ENCODE data around the gene RGS13.
"Not testable (repeated sequence)": the region's sequence is repeated elsewhere in the genome, so short reads cannot be mapped to it uniquely, and the experiment has no call there.

Gene RGS13

DNA sequence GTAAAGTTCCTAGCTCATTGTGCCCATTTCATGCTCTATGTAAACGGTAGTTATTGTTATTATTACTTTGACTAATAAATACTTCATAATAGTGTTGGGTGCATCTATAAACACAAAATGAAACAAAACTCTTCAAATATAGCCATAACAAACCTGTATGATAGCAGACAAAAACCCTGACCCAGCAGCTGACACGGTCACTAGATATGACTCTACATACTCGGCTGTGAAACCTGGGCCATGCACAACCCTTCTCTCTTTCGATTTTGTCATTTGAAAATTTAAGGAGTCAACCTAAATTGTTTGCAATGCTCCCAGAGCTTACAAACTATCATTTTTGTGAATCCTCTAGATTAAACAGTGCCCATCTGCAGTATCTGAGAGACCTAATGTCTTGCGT is 8.0 kb upstream of the RGS13 start:
- no peak for DNase-seq

DNA sequence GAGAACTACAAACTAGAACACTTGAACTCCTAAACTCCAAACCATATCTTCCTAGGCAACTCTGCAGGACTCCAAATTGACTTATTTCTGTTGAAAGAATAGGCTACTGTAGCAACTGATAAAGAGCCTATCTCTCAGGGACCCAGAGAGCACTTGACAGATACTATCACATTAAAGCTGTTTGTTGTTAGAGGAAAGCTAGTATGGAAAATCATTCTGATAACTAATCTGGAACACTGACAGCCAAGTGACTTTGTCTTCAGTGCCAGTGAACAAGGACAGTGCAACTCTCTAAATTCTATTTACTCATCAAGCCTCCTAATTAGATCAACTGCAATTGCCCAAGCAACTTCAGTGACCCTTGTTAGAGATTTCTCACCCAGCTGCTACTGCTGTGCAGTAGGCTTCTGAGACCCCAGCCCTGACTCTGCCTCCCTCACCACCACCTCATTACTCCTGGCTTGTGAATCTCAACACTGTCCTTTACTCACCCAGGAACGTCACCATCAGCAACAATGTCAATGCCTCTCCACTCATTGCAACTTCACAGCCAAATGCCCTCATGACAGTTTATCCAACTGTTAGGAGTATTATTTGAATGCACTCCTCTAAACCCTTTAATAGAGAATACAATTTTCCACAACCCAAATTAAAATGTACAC is 7.4 kb upstream of the RGS13 start:
- DNase-seq: no peak

DNA sequence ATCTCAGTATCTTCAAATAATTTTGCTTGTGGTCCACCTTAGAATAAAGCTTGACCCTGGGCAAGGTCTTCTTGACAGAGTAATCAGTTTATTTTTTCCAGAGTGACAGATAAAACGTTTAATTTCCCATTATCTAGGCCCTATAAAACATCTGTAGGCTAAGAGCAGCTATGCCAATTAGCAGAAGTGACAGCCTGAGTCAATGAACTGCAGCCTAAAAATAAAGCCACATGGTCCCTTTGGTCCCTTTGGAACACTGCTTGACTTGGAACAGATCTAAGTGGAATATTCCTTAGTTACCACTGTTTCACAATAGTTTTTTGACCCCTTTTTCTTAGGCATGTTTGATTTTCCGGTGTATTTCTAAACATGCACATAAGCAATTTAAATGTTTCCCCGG is 6.3 kb upstream of the RGS13 start:
- no peak for DNase-seq

DNA sequence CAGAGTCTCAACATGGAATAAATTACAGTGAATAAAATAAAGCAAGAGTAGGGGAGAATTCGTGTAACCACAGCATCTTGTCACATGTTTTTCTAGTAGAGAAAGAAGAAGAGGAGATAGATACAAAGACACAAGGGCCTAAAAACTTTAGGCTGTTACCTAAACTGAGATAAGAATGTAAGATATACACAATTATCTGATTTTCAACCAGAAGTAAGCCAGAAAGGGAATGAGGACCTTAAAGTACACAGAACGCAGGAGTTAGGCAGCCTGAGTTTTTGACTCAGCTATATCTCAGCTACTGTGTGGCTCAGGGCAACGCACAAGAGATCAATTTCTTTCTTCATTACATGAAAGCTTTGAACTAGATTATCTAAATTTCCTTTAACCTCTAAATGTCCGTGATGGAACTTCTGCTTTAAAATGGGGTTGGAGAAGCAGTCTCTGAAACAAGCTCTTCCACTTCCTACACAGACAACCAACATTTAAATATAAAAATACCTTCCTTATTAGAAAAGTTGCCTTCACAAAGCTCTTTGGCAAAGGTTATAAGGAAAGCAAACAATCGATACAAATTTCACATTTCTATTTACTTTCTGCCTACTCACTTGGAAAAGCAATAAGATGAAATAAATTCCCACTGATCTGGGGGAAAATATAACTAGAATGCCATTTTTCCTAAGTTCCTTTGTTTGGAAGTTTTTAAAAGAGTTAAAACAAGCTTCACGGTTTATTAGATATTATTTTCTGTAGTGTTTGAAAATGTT is 5.2 kb upstream of the RGS13 start:
- no peak for DNase-seq

DNA sequence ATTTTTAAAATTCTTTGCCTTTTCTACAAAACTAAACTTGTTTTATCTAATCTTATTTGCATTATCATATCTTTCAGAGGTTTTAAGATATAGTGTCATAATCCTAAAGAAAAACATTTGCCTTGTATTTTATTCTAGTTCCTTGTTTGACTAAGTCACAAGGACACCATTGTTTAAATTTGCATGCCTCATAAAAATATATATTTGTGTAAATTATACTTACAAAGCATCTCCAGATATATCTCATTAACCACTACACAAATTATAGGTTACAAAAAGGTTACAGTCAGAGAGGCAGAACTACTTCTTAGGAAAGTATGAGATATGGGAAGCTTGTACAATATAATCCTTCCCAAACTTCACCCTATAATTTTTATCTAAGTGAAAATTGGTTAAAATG is 4.2 kb upstream of the RGS13 start:
- DNase-seq: no peak

DNA sequence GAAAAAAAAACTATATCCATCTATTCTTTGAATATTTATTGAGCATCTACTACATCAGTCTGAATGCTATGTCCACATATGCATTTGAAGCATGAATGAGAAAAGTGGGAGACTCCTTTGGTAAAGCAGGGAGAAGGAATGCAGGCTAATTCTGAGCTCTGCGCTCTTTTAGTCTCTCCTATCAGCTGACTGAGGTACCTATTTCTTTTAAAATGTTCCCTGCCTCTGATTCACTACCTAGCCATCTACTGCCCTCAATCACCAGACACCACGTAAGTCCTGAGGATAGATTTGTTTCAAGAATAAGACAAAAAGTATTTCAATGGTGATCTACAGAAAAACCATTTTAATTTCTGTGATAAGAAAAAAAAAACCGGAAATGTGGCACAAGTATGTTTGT is 3.8 kb upstream of the RGS13 start:
- no peak for DNase-seq

DNA sequence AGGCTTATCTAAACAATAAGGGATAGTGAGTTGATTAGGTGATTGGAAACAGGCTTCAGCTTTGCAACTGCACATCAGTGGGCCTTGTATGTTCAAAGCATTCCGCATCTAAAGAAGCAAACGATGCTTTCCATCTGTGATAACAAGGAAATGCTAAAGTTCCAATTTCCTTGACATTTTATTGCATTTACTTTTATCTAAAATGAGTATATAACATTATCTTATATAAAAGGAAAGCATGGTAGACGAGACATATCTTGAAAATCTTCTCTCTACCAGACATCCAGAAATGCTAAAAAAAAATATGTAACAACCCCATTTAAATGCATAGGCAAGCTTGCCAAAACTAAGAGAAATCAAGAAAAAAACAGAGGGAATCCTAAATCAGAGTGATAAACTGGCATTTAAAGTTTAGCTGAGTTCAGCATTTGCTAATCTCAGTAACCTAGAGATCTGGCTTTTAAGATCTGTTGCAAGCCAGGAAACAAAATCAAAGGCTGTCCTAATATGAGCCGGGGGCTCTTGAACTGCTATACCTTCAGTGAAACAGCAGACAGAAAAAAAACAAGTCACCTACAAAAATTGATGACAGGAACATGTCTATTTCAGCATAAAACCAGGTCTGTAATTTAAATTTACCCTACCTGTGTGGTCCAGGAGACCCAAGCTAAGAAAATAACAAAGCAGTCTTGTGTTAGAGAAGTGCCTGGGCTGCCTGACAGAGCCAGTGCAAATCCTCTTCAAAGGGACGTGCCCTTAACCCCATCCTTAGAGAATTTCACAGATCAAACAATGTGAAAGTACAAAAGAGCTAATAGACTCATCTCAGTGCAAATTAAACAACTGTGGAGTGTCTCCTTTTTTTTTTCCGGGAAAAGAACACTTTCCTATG is 3.1 kb upstream of the RGS13 start:
- no peak for DNase-seq

DNA sequence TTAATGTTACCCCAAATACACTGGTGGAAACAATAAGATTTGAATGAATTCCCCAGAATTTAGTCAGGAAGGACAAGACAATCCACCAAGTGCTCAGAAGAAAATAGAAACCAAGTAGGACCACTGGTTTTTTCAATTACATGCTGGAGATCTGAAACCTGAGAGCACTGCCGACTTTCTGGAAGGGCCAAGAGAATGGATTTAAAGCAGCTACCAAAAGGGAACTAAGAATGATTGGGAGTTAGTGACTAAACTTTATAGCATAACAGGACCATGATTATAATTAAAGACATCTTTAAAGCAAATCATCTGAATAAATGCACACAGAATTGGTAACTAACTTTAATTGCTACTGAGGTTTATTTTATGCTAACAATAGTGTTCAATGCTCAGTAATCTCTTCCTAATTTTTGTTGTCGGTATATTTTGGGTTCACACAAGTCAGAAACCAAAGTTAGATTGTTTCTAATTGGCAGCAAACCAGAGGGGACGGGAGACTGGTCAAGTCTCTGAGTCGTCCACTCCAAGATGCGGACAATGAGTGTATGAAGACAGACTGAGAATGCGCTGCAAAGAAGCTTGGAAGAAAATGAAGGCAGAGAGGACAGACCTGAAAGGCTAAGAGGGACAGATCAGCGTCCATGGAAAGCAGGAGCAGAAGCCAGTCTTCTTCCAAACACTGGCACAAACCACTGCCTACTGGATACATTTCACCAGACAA is 2.3 kb upstream of the RGS13 start:
- no peak for DNase-seq

DNA sequence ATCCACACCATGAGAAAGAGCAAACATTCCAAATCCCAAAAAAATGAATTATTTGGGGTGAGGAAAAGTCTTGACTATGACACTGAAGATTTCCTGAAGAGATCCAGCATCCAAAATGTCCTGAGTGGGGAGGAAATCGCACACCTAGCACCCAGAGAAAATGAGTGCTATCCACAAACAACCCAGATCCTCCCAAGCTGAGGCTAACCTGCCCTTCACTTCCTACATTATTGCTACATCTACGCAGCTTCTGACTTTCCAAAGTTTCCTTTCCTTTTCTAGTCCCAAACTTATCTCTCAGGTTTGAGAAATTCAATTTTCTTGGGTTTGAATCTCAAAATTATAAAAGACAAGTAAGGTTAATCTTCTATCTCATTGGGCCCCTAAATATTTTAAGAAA is 906 bp upstream of the RGS13 start:
- no peak for DNase-seq

DNA sequence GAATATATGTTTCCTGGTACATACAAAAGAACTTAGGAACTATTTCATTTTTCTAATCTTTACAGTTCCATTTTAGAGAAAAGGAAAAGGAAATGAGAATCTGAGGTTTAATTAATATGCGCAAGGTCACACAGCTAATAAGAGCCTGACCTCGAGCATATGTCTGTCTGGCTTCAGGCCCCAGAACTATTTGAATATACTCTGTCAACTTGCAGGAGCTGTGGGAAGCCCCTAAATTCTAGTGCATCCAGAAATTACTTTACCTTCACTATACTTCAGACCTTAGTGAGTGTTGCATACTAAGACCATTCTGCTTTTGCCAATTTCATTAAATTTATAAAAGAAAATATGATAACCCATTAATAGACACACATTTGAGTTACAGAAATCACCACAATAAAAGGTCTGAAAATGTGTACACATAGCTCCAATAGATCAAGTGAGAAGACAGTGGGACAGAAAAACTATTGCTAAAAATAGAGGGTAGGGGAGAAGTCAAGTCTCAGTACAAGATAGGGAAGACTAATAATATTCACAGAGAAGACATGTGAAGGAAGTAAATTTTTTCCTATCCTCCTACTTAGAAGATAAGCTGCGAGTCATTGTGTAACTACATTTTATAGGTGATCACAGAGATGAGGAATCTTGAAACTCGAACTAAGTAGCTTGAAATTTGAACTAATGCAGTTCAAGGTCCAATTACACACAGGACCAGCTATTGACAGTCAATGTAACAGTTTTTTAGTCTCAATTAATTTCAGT is 3.8 kb downstream of the RGS13 start:
- DNase-seq: no peak

DNA sequence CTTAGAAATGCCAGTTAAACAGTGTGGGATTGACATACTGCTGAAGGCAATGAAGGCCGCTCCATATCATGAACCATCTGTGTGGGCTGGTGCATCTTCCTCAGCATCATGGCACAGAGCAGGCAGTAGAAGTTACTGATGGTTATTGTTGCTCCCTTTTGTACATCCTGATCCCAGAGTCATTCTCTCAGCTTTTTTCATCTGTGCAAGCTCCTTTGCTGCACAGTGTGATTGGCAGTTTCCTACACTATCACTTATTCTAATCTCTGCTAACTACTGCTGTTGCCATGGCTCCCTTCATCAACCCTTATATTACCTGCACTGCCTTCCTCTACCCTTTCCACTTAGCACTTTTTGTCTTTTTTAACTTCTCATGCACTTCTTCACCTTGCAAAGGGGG is 16.2 kb downstream of the RGS13 start:
- no peak for DNase-seq

DNA sequence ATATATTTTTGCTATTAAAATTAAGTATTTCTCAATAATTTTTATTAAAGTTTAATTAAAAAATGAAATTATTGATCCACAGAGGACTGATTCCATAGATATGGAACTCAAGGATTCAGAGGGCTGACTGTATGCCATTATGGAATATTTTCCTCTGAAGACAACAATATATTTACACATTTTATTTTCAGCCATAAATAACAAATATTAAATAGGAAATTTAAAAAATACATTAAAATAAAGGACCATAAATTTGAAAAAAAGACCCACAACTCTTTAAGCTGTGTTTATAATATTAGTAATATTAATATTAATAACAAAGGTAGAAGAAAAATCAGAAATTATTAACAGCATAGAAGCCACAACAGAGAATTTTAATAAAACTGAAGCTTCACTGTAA is 18.2 kb downstream of the RGS13 start:
- no peak for DNase-seq

DNA sequence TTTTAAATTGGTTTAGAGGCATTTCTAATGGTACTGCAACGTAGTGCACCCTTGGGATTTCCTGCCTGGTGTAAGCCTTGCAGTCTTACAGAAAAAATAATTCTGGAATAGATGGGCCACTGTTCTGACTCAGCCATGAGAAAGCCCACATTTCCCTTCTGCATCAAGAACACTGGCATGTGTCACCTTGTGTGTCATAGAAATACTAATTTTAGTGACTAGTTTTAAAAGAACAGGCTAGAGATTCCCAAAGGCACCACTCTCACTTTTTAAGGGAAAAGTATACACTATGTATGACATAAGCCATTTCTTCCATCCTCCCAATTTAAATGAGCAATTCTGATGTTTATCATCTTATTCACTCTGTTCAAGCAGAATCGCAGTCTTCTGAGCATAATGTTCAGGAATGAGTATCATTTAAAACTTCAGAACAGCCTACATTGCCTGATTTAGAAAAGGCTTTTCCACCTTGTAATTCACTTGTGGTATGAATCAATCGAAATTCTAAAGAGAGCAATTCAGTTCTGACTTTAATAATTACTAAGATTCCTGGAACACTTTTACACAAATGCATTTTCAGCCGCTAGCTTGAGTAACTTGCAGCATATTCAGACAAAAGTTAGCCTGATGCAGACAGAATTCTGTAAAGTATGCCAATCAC is 18.8 kb downstream of the RGS13 start:
- DNase-seq: no peak

DNA sequence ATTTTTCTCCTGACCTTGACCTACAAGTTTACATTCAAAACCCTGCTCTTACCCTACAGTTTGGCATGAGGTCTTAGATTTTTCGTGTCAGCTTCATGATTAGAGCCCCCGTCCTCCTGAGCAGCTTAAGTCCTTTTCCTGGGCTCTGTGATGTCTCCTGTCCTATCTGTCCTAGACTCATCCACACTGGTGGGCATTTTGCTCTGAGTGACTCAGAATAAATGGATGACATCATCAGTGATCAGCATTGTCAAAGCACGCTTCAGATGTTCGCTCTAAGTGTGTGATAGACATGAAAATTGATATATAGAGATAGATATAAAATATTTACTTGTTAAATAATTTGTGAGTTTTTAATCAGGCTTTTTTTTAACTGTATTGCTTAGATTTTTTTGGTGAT is 21.8 kb downstream of the RGS13 start:
- DNase-seq: no peak

DNA sequence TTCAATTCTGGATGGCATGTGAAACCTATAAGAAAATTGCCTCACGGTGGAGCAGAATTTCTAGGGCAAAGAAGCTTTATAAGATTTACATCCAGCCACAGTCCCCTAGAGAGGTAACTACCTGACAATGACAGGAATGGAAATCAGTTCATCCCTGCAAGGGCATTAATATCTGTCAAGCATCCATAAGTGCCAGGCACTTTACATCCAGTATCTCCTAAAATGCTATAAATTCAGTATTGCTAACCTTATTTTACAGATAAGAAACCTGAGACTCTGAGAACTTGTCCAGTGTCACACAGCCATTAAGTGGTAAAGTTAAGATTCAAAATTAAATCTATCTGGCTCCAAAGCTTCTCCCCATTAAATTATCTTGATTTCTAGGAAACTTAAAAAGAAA is 22.3 kb downstream of the RGS13 start:
- no peak for DNase-seq

DNA sequence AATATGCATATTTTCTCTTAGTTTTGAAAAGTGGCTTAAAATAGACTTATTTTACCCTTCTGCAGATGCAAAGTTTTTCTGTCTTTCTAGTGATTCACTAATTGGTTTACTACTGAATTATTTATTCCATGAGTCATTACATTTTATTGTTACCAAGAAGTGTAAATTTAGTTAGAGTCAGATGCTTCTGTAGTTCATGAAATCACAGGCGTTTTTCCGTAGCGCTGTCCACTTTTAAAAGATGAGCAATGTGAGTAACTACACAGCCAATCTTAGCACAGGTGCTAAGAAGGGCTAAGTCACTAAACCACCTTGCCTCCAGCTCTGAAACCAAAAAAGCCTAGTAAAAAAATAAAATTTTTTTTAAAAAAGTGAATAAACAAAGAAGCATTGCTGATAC is 24.7 kb downstream of the RGS13 start:
- DNase-seq: no peak

DNA sequence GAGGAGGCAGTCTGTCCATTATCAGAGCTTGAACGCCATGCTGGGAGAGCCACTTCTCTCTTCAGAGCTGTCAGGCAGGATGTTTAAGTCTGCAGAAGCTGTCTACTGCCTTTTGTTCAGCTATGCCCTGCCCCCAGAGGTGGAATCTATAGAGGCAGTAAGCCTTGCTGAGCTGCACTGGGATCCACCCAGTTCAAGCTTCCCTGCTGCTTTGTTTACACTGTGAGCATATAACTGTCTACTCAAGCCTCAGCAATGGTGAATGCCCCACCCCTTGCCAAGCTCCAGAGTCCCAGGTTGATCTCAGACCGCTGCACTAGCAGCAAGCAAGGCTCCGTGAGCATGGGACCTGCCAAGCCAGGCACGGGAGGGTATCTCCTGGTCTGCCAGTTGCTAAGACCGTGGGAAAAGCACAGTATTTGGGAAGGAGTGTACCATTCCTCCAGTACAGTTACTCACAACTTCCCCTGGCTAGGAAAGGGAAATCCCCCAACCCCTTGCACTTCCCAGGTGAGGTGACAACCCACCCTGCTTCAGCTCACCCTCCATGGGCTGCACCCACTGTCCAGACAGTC is 32.5 kb downstream of the RGS13 start:
- peak; percentile 35 for DNase-seq

DNA sequence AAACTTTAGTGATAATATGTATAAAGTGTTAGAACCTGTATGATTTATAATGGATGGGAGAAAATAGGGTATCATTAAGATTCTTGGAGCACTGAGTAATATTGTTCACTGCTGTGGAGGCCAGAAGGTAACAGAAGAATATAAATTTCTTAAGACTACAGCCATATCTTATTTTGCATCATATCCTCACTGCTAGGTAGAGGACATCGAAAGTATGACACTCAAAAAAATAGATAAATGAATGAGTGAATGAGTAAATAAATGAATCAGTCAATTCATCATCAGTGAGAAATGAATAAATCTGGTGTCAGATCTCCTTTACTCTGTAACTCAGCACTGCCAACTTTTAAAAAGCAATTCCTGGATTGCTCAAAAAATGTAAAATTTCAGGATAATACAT is 33.2 kb downstream of the RGS13 start:
- DNase-seq: no peak

DNA sequence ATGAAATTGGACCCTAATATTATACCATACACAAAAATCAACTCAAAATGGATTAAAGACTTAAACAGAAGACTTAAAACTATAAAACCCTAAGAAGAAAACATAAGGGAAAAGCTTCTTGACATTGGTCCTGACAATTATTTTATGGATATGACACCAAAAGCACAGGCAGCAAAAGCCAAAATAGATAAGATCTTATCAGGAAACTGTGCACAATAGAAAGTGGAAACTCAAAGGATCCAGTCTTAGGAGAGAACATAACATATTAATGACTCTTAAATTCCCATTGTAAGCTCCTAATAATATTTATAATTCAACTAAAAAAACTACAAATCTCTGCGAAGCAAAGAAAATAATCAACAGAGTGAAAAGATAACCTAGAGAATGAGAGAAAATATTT is 39.8 kb downstream of the RGS13 start:
- DNase-seq: no peak

DNA sequence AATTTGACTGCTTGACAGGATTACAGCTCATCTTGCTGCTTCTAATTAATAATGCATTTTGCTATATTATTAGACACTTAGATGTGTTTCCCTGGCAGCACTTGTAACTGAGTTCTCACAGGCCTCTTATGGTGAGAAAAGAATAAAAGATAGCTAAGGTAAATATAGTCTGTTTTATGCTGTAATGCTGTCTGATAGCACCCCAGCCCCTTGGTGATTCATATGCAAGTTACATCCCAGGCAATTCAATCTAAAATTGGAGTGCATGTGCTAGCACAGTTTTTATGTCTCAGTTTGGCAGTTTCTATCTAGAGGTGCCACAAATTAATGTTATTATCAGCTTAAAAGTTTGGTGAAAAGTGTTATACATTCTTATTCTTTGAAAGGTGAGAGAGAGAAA is 42.2 kb downstream of the RGS13 start:
- no peak for DNase-seq

DNA sequence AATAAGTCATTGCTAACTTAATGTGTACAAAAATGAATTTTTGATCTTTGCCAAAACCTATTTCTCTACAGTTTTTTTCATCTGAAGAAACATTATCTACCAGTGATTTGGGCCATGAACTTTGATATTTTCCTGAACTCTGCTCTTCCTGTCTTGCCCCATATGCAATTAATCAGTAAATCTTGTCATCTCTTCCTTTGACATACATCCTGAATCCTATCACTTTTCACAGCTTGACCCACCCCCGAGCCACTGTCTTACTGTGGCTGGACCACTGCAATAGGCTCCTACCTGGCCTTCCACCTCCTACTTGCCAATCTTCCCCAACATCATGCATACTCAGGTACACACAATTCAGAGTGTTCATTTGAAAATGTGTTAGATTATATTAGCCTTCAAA is 46.4 kb downstream of the RGS13 start:
- no peak for DNase-seq

DNA sequence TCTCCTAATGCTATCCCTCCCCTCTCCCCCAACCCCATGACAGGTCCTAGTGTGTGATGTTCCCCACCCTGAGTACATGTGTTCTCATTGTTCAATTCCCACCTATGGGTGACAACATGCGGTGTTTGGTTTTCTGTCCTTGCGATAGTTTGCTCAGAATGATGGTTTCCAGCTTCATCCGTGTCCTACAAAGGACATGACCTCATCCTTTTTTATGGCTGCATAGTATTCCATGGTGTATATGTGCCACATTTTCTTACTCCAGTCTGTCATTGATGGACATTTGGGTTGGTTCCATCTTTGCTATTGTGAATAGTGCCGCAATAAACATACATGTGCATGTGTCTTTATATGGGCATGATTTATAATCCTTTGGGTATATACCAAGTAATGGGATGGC is 47.1 kb downstream of the RGS13 start:
- DNase-seq: not testable (repeated sequence)
